ENCODE results near the gene SOD3. TPM values are rescaled to one million over a fixed set of nuclear protein-coding genes. Genes with fewer than 3 reads are reported as not detected.

Gene SOD3
- total and polyA plus RNA-seq, 2 donors from 2014 or later: 111 to 193 TPM

GRCh38 chr4:24793219-24794005 lies 2.0 kb upstream of the SOD3 start:
- DNase-seq (peak in 1 of 5 donors; percentile 26), FAIRE-seq (no peak)
- Histone ChIP-seq H3K36me3 (ENCODE audit: control insufficient read depth in 2 of 3, insufficient read depth in 3 of 3, low read length in 3 of 3) (no peaks in the 10 kb centered on the region), H3K9me3 (ENCODE audit: control insufficient read depth in 2 of 3, insufficient read depth in 1 of 3, low read length in 3 of 3) (no peaks in the 10 kb centered on the region), H3K27ac (ENCODE audit: low read depth in 2 of 2, low read length in 2 of 2) (peak overlapping the region in 1 of 2 donors; percentile 2), H3K4me3 (ENCODE audit: low read length in 3 of 3) (no peak overlapping the region), H3K4me1 (ENCODE audit: control insufficient read depth in 2 of 3, insufficient read depth in 2 of 3, low read depth in 1 of 3, low read length in 3 of 3) (peaks cover 0 to 13% (median 8%) of the 10 kb centered on the region in 3 donors), H3K27me3 (ENCODE audit: control insufficient read depth, insufficient read depth, low read length) (no peaks in the 10 kb centered on the region), H3K9ac (ENCODE audit: low read length in 3 of 3) (no peak overlapping the region)
- TF ChIP-seq, protein P1, sequence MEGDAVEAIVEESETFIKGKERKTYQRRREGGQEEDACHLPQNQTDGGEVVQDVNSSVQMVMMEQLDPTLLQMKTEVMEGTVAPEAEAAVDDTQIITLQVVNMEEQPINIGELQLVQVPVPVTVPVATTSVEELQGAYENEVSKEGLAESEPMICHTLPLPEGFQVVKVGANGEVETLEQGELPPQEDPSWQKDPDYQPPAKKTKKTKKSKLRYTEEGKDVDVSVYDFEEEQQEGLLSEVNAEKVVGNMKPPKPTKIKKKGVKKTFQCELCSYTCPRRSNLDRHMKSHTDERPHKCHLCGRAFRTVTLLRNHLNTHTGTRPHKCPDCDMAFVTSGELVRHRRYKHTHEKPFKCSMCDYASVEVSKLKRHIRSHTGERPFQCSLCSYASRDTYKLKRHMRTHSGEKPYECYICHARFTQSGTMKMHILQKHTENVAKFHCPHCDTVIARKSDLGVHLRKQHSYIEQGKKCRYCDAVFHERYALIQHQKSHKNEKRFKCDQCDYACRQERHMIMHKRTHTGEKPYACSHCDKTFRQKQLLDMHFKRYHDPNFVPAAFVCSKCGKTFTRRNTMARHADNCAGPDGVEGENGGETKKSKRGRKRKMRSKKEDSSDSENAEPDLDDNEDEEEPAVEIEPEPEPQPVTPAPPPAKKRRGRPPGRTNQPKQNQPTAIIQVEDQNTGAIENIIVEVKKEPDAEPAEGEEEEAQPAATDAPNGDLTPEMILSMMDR (IDR thresholded peaks at IDR 0.05; ENCODE audit: borderline replicate concordance, extremely low read depth, insufficient read depth): peak; percentile 14
- intact Hi-C loops (cut with DNase I): no loop called here

DNA sequence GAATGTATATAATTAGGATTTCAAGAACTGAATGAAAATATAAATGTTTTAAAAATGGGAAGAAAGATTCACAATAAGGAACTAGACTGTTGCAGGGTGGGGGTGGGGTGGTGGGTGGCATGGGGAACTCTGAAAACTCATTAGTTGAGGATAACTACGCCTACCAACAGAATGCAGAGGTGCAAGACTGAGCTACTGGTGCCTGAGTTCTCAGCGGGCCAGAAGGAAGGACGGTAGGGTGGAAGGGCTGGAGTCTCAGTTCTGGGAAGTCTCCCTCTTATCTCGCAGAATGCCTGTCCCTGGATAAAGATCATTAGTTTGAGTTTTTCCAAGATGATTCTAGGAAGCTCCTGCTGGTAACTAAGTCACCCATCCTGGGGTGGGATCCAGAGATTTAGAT lies 1.3 kb upstream of the SOD3 start:
- Histone ChIP-seq H3K27me3 (ENCODE audit: control insufficient read depth, insufficient read depth, low read length) (peaks cover 2% of the 10 kb centered on the region), H3K36me3 (ENCODE audit: control insufficient read depth in 2 of 3, insufficient read depth in 3 of 3, low read length in 3 of 3) (no peaks in the 10 kb centered on the region), H3K4me1 (ENCODE audit: control insufficient read depth in 2 of 3, insufficient read depth in 2 of 3, low read depth in 1 of 3, low read length in 3 of 3) (peaks cover 0 to 13% (median 8%) of the 10 kb centered on the region in 3 donors), H3K4me3 (ENCODE audit: low read length in 3 of 3) (no peak overlapping the region), H3K27ac (ENCODE audit: low read depth in 2 of 2, low read length in 2 of 2) (peak overlapping the region in 1 of 2 donors; percentile 2), H3K9me3 (ENCODE audit: control insufficient read depth in 2 of 3, insufficient read depth in 1 of 3, low read length in 3 of 3) (no peaks in the 10 kb centered on the region), H3K9ac (ENCODE audit: low read length in 3 of 3) (no peak overlapping the region)
- DNase-seq: no peak
- TF ChIP-seq, protein P1 (IDR thresholded peaks at IDR 0.05; ENCODE audit: borderline replicate concordance, extremely low read depth, insufficient read depth): no peak
- FAIRE-seq: no peak
- intact Hi-C loops (cut with DNase I): no loop called here

DNA sequence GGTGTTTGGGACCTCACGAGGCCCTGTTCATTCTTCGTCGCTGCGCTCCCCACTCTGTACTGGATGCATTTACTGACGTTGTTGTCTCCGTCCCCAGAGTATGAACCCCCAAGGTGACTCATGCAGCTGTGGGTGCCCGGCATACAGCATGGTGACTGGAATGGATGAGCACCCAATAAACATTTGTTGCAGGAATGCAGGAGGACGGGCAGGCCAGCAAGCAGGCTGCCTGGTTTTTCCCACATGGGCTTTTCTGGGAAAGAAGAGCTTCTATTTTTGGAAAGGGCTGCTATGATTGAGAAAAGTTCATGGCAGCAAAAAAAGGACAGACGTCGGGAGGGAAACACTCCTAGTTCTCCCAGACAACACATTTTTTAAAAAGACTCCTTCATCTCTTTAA lies 893 bp upstream of the SOD3 start:
- H3K36me3 ChIP-seq (ENCODE audit: control insufficient read depth in 2 of 3, insufficient read depth in 3 of 3, low read length in 3 of 3): no peaks in the 10 kb centered on the region
- H3K4me3 ChIP-seq (ENCODE audit: low read length in 3 of 3): peak overlapping the region in 1 of 3 donors; percentile 70
- intact Hi-C loops (cut with DNase I): no loop called here
- H3K27ac ChIP-seq (ENCODE audit: low read depth in 2 of 2, low read length in 2 of 2): peak overlapping the region; percentile 86 to 87
- no peak for FAIRE-seq
- peaks cover 0 to 13% (median 8%) of the 10 kb centered on the region in 3 donors for H3K4me1 ChIP-seq (ENCODE audit: control insufficient read depth in 2 of 3, insufficient read depth in 2 of 3, low read depth in 1 of 3, low read length in 3 of 3)
- H3K27me3 ChIP-seq (ENCODE audit: control insufficient read depth, insufficient read depth, low read length): peaks cover 6% of the 10 kb centered on the region
- TF ChIP-seq, protein P1 (IDR thresholded peaks at IDR 0.05; ENCODE audit: borderline replicate concordance, extremely low read depth, insufficient read depth): no peak
- DNase-seq: peak in 1 of 5 donors; percentile 81
- no peaks in the 10 kb centered on the region for H3K9me3 ChIP-seq (ENCODE audit: control insufficient read depth in 2 of 3, insufficient read depth in 1 of 3, low read length in 3 of 3)
- peak overlapping the region in 1 of 3 donors; percentile 62 for H3K9ac ChIP-seq (ENCODE audit: low read length in 3 of 3)

Data from kidney (tissue), 14 donors.